Type B pancreatic cell (in vitro differentiated cells): ENCODE measurements around the gene HSD17B11. TPM values are rescaled to one million over a fixed set of nuclear protein-coding genes. Genes with fewer than 3 reads are reported as not detected.

Experiments used
- DNase-seq: peaks from one replicate; pipeline ENCODE4 v3.0.0; 2021; ENCODE audit warnings: mixed read lengths; ENCODE audit not compliant: unreplicated experiment; ENCODE audit errors: extremely low spot score
- H3K27ac Mint-ChIP-seq: 2 replicates; pipeline ENCODE4 v1.8.0; 2021; ENCODE audit warnings: mild to moderate bottlenecking, mixed read lengths
- H3K27me3 Mint-ChIP-seq: 2 replicates; pipeline ENCODE4 v1.8.0; 2021; ENCODE audit warnings: mixed read lengths
- H3K36me3 Mint-ChIP-seq: 2 replicates; pipeline ENCODE4 v1.8.0; 2021; ENCODE audit warnings: mixed read lengths
- H3K4me1 Mint-ChIP-seq: one replicate; pipeline ENCODE4 v1.8.0; 2021; ENCODE audit warnings: mixed read lengths; ENCODE audit not compliant: unreplicated experiment
- H3K4me3 Mint-ChIP-seq: 2 replicates; pipeline ENCODE4 v1.8.0; 2021; ENCODE audit warnings: mild to moderate bottlenecking, mixed read lengths
- H3K9me3 Mint-ChIP-seq: 2 replicates; pipeline ENCODE4 v1.8.0; 2021; ENCODE audit warnings: mixed read lengths
- CTCF ChIP-seq: fragments of 200-600 bp; sonication (generic); conservative IDR thresholded peaks from 2 replicates; pipeline ENCODE4 v1.5.0; 2021; ENCODE audit warnings: antibody characterized with exemption, mild to moderate bottlenecking
- total RNA-seq: library from RNA; stranded (reverse); gene quantifications from 2 replicates; pipeline ENCODE4 v1.2.1, GENCODE V29; 2021; ENCODE audit warnings: low replicate concordance

Gene HSD17B11
- total RNA-seq, 1 donor from 2014 or later: 23.9 TPM

GRCh38 chr4:87330761-87331160, 60.2 kb downstream of the HSD17B11 start:
- peaks cover 13% of the 10 kb centered on the region for H3K36me3 Mint-ChIP-seq
- peaks cover 9% of the 10 kb centered on the region for H3K4me1 Mint-ChIP-seq
- no peak for DNase-seq
- H3K27ac Mint-ChIP-seq: no peak overlapping the region
- H3K27me3 Mint-ChIP-seq: no peaks in the 10 kb centered on the region
- TF ChIP-seq CTCF: no peak
- no peak overlapping the region for H3K4me3 Mint-ChIP-seq
- H3K9me3 Mint-ChIP-seq: peaks cover 9% of the 10 kb centered on the region

- TF ChIP-seq CTCF: no peak
- Mint-ChIP-seq H3K4me1 (peaks cover 9% of the 10 kb centered on the region), H3K4me3 (no peak overlapping the region), H3K9me3 (no peaks in the 10 kb centered on the region), H3K27me3 (no peaks in the 10 kb centered on the region), H3K27ac (no peak overlapping the region), H3K36me3 (no peaks in the 10 kb centered on the region)
- no peak for DNase-seq
Measured at GRCh38 chr4:87327136-87327535, 63.9 kb downstream of the HSD17B11 start.

GRCh38 chr4:87326460-87326859, 64.5 kb downstream of the HSD17B11 start:
- Mint-ChIP-seq H3K27ac (no peak overlapping the region), H3K4me3 (no peak overlapping the region), H3K4me1 (peaks cover 9% of the 10 kb centered on the region), H3K27me3 (no peaks in the 10 kb centered on the region), H3K36me3 (no peaks in the 10 kb centered on the region), H3K9me3 (no peaks in the 10 kb centered on the region)
- TF ChIP-seq CTCF: no peak
- DNase-seq: no peak

- no peaks in the 10 kb centered on the region for H3K36me3 Mint-ChIP-seq
- H3K4me3 Mint-ChIP-seq: no peak within 1 kb of the TSS
- DNase-seq: no peak
- H3K27me3 Mint-ChIP-seq: no peaks in the 10 kb centered on the region
- no peak within 1 kb of the TSS for H3K27ac Mint-ChIP-seq
- H3K9me3 Mint-ChIP-seq: no peaks in the 10 kb centered on the region
- peaks cover 9% of the 10 kb centered on the region for H3K4me1 Mint-ChIP-seq
- TF ChIP-seq CTCF: no peak
Measured at GRCh38 chr4:87322754-87323153, 68.2 kb downstream of the HSD17B11 start, which contains the start of gene HSD17B13. TSS of gene HSD17B13 (minus strand) at chr4:87322882. CDS start at chr4:87322841, 41 bp downstream.

- no peak for TF ChIP-seq CTCF
- H3K4me3 Mint-ChIP-seq: no peak overlapping the region
- no peak for DNase-seq
- peaks cover 6% of the 10 kb centered on the region for H3K4me1 Mint-ChIP-seq
- no peaks in the 10 kb centered on the region for H3K36me3 Mint-ChIP-seq
- no peaks in the 10 kb centered on the region for H3K27me3 Mint-ChIP-seq
- no peak overlapping the region for H3K27ac Mint-ChIP-seq
- no peaks in the 10 kb centered on the region for H3K9me3 Mint-ChIP-seq
Measured at GRCh38 chr4:87321888-87322287, 69.1 kb downstream of the HSD17B11 start.

- no peak for TF ChIP-seq CTCF
- H3K27ac Mint-ChIP-seq: no peak overlapping the region
- no peaks in the 10 kb centered on the region for H3K27me3 Mint-ChIP-seq
- no peak for DNase-seq
- no peaks in the 10 kb centered on the region for H3K9me3 Mint-ChIP-seq
- H3K36me3 Mint-ChIP-seq: no peaks in the 10 kb centered on the region
- no peaks in the 10 kb centered on the region for H3K4me1 Mint-ChIP-seq
- no peak overlapping the region for H3K4me3 Mint-ChIP-seq
Measured at GRCh38 chr4:87317527-87317926, 73.5 kb downstream of the HSD17B11 start.
